Measurements from ENCODE around the gene ZNF350. TPM values are rescaled to one million over a fixed set of nuclear protein-coding genes. Genes with fewer than 3 reads are reported as not detected.

The ZNF350 gene
- total RNA-seq, 1 experiment from 2014 or later = 2.3 TPM

DNA sequence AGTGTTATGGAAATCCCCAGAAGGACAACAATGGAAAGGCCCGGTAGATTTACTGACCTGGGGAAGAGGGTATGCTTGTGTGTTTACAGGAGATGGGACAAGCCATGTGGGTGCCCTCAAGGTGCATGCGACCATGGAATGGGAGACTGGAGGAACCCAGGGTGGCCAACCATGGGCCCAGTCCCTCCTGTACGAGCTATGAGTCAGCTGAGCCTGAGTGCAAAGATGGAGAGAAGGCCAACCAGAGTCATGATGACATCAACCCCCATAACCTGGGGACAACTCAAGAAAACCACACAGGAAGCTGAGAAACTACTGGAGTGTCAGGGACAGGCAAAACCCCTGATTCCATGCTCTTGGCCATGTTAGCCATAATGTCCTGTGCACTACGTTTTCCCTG lies 7.8 kb downstream of the ZNF350 start:
- TF ChIP-seq YY1 (IDR thresholded peaks at IDR 0.05; ENCODE audit: extremely low read depth, insufficient replicate concordance, low read depth, low read length) (no peak), POLR2A (IDR thresholded peaks at IDR 0.05; ENCODE audit: borderline replicate concordance, extremely low read depth, insufficient read depth, insufficient read length) (no peak), SP1 (IDR thresholded peaks at IDR 0.05; ENCODE audit: low read depth) (no peak), RAD21 (IDR thresholded peaks at IDR 0.05; ENCODE audit: low read depth) (no peak), ZNF274 (IDR thresholded peaks at IDR 0.05; ENCODE audit: low read depth, low read length) (no peak)
- TF ChIP-seq, protein P1, sequence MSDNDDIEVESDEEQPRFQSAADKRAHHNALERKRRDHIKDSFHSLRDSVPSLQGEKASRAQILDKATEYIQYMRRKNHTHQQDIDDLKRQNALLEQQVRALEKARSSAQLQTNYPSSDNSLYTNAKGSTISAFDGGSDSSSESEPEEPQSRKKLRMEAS (IDR thresholded peaks at IDR 0.05) = no peak
- TF ChIP-seq, protein P2, sequence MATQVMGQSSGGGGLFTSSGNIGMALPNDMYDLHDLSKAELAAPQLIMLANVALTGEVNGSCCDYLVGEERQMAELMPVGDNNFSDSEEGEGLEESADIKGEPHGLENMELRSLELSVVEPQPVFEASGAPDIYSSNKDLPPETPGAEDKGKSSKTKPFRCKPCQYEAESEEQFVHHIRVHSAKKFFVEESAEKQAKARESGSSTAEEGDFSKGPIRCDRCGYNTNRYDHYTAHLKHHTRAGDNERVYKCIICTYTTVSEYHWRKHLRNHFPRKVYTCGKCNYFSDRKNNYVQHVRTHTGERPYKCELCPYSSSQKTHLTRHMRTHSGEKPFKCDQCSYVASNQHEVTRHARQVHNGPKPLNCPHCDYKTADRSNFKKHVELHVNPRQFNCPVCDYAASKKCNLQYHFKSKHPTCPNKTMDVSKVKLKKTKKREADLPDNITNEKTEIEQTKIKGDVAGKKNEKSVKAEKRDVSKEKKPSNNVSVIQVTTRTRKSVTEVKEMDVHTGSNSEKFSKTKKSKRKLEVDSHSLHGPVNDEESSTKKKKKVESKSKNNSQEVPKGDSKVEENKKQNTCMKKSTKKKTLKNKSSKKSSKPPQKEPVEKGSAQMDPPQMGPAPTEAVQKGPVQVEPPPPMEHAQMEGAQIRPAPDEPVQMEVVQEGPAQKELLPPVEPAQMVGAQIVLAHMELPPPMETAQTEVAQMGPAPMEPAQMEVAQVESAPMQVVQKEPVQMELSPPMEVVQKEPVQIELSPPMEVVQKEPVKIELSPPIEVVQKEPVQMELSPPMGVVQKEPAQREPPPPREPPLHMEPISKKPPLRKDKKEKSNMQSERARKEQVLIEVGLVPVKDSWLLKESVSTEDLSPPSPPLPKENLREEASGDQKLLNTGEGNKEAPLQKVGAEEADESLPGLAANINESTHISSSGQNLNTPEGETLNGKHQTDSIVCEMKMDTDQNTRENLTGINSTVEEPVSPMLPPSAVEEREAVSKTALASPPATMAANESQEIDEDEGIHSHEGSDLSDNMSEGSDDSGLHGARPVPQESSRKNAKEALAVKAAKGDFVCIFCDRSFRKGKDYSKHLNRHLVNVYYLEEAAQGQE (IDR thresholded peaks at IDR 0.05; ENCODE audit: low read depth) = no peak
- H3K9me3 ChIP-seq (ENCODE audit: control insufficient read depth in 1 of 2, insufficient read depth in 1 of 2, low read depth in 1 of 2, low read length in 2 of 2) = peaks cover 20% of the 10 kb centered on the region in 2 experiments; a peak in 2 of 4 replicates
- no peaks in the 10 kb centered on the region for H3K9me2 ChIP-seq (ENCODE audit: insufficient read depth)
- H3K27me3 ChIP-seq (ENCODE audit: insufficient read depth, low read length) = no peaks in the 10 kb centered on the region
- no peaks in the 10 kb centered on the region for H4K20me1 ChIP-seq (ENCODE audit: insufficient read depth)
- ChIA-PET CTCF (no interaction called here), RAD21 (ENCODE audit: low non-redundant PET in 1 of 2, low total read pairs in 2 of 2, uncharacterized antibody in 2 of 2, unreplicated experiment in 2 of 2) (no interaction called here), POLR2A (no interaction called here)
- H3K4me2 ChIP-seq (ENCODE audit: low read length) = no peak overlapping the region
- H2AFZ ChIP-seq (ENCODE audit: low read depth, low read length, poor library complexity, severe bottlenecking) = no peak overlapping the region
- H3K27ac ChIP-seq (ENCODE audit: low read depth, low read length) = no peak overlapping the region
- no peak for DNase-seq (ENCODE audit: low read depth, low spot score)
- no peaks in the 10 kb centered on the region for H3K79me2 ChIP-seq (ENCODE audit: insufficient read depth, low read length)
- no peak overlapping the region for H3K9ac ChIP-seq (ENCODE audit: low read length)
- intact Hi-C loops (cut with micrococcal nuclease) = no loop called here
- no TSS peak for BruUV-seq (replicated peaks)
- H3K4me3 ChIP-seq (replicated peaks in 1 of 2; ENCODE audit: low read depth in 1 of 2, low read length in 2 of 2) = no peak overlapping the region
- H3K4me1 ChIP-seq (ENCODE audit: control insufficient read depth in 1 of 2, insufficient read depth in 2 of 2, low read length in 2 of 2) = no peaks in the 10 kb centered on the region
- no peaks in the 10 kb centered on the region for H3K36me3 ChIP-seq (ENCODE audit: control insufficient read depth in 1 of 2, insufficient read depth in 2 of 2, low read length in 2 of 2)
- ATAC-seq = no peak

All from HCT116 (cell line).